Thyroid gland (tissue), 4 donors: ENCODE data around the gene ALDH9A1.

ENCODE experiments used
- POLR2A ChIP-seq, 2 donors: fragments of 450-650 bp; IDR thresholded peaks; one replicate each; pipeline ENCODE4 v1.6.1; 2017; ENCODE audit warnings: antibody characterized with exemption in 2 of 2, mild to moderate bottlenecking in 2 of 2, moderate library complexity in 1 of 2
- TF ChIP-seq, protein P1 (sequence below), 6 experiments: fragments of 200-600 bp in 3 of 6; fragments of 450-650 bp in 3 of 6; sonication (generic) in 3 of 6; IDR thresholded peaks; one replicate each; pipeline ENCODE4 v1.5.1; 2016 to 2019; ENCODE audit warnings: antibody characterized with exemption in 6 of 6, mild to moderate bottlenecking in 2 of 6, inconsistent platforms in 1 of 6, moderate library complexity in 1 of 6

DNA sequence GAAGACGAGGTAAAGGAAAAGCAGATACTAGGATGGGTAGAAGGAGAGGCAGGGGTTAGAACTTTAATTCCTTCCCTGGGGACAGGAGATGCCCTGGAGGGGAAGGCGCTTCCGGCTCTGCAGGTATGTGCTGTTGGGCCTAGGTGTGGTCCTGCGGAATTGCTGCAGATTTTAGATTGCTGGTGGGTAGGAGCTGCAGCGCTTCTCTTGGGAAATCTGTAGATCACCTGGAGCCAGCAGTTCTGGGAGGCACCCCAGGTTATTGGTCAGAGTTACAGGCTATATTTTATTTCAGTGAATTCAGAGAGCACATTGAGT lies 66.3 kb downstream of the ALDH9A1 start:
- TF ChIP-seq, protein P1, sequence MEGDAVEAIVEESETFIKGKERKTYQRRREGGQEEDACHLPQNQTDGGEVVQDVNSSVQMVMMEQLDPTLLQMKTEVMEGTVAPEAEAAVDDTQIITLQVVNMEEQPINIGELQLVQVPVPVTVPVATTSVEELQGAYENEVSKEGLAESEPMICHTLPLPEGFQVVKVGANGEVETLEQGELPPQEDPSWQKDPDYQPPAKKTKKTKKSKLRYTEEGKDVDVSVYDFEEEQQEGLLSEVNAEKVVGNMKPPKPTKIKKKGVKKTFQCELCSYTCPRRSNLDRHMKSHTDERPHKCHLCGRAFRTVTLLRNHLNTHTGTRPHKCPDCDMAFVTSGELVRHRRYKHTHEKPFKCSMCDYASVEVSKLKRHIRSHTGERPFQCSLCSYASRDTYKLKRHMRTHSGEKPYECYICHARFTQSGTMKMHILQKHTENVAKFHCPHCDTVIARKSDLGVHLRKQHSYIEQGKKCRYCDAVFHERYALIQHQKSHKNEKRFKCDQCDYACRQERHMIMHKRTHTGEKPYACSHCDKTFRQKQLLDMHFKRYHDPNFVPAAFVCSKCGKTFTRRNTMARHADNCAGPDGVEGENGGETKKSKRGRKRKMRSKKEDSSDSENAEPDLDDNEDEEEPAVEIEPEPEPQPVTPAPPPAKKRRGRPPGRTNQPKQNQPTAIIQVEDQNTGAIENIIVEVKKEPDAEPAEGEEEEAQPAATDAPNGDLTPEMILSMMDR (IDR thresholded peaks at IDR 0.05), result no peak
- TF ChIP-seq POLR2A (IDR thresholded peaks at IDR 0.05), result no peak
